ENCODE data around the gene UBTF. TPM values are rescaled to one million over a fixed set of nuclear protein-coding genes. Genes with fewer than 3 reads are reported as not detected.

Gene UBTF, protein sequence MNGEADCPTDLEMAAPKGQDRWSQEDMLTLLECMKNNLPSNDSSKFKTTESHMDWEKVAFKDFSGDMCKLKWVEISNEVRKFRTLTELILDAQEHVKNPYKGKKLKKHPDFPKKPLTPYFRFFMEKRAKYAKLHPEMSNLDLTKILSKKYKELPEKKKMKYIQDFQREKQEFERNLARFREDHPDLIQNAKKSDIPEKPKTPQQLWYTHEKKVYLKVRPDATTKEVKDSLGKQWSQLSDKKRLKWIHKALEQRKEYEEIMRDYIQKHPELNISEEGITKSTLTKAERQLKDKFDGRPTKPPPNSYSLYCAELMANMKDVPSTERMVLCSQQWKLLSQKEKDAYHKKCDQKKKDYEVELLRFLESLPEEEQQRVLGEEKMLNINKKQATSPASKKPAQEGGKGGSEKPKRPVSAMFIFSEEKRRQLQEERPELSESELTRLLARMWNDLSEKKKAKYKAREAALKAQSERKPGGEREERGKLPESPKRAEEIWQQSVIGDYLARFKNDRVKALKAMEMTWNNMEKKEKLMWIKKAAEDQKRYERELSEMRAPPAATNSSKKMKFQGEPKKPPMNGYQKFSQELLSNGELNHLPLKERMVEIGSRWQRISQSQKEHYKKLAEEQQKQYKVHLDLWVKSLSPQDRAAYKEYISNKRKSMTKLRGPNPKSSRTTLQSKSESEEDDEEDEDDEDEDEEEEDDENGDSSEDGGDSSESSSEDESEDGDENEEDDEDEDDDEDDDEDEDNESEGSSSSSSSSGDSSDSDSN
- 40.4 and 41.1 TPM in 2 replicates for total RNA-seq (2014; rRNA removed; shearing (Covaris generic))

DNA sequence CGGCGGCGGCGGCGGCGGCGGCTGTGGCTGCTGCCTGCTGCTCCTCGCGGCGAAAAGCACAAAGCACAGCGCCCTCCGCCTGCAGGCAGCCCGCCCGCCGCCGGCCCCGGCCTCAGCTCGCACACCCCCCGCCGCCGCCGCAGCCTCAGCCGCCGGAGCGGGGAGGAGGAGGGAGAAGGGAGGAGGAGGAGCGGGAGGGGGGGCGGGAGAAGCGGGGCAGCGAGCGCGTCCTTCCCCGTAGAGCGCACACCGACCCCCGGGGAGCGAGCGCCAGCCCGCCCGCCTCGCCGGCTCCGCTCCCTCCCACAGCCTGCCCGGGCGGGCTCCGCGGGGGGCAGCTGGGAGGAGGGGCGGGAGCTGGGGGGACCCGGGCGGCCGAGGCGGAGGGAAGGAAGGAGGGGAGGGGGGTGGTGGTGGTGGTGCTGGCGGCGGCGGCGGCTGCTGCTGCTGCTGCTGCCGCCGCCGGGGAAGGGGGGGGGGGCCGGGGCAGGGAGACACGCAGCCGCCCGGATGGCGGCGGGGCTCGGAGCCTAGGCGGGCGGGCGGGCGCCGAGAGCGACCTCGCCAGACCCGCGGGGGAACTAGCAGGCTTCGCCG lies at the start of gene UBTF:
TSS of gene UBTF (minus strand) at position 60 of the 597 bp plus-strand sequence. CDS start 1,446 bp downstream, outside the sequence.
- peak; percentile 58 for DNase-seq (ENCODE audit: low read depth)

DNA sequence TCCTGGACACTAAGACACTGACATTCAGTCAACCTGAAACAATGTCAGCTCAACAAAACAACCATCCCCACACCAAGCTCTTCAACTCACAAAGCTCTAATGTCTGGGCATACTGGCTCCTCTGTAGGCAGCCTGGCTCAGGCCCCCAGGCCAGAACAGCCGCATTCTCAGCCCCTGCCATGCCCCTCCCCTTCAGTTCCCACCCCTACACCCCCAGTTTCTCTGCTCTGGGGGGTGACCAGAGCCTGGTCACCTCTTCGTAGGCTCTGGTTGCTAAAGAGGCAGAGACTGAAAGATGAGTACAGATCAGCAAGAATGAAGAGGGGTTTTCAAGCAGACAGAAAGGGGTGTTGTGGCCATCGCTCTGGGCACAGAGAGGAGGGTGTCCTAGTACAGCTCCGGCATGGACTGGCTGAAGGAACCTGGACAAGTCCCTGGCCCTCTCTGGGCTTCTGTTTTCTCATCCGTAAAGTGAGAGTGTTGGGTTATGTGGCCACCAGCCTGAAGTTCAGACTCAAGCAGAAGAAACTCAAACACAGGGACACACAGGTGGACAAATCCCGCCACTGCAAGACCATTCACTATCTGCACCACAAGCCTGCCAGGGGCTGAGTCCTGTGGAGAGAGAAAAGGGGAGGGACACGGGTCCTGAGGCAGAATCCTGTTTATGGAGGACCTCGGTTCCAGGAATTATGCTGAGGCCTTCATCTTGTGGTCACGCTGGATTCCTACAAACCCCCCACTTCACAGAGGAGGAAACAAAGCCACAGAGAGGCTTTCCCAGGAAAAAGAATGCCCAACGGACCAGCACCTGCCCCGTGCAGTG lies 49.4 kb upstream of the UBTF start:
- DNase-seq (ENCODE audit: low read depth): no peak

DNA sequence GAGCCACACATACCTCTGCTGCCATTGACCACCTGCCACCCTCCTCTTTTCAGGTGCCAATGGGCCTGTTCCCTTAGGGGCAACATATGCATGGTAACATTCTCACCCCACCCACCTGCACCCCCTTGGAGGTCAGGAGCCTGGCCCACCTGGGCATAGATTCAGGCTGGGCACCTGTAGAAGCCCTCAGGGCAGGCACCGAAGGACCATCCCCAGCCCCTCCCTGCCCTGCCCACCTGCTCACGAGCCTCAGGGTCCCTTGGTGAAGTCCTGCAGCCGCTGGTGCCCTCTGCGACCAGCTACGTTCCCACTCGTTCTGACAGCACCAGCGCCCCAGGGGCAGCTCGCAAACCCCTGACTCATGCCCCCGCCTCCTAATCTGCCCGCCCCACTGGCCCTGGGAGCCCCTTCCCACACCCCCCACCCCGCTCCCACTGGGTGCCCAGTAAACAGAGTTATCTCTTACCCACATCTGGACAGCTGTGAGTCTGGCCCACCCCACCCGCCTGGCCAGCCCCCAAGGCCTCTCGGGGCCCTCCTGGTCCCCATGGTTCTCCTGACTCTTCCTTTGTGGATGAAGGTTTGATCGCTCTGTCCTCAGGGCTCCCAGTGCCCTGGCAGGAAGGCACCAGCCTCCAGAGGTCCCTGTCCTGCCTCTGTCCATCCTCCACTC lies 48.5 kb upstream of the UBTF start, which contains the start of gene SLC4A1:
TSS of gene SLC4A1 (minus strand) at position 318 of the 673 bp plus-strand sequence. CDS start 5,269 bp downstream, outside the sequence.
- no peak for DNase-seq (ENCODE audit: low read depth)

DNA sequence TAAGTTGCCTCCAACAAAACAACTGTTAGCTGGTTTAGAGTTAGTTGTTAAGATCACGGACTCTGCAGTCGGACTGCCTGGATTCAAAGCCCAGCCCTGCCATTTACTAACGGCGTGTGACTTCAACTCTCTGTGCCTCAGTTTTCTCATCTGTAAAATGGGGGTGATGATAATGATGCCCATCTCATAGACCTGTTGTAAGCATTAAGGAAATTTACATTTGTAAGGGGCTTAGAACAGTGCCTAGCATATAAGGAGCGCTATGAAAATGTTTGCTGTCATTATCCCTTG lies 47.6 kb upstream of the UBTF start:
- DNase-seq (ENCODE audit: low read depth): no peak

DNA sequence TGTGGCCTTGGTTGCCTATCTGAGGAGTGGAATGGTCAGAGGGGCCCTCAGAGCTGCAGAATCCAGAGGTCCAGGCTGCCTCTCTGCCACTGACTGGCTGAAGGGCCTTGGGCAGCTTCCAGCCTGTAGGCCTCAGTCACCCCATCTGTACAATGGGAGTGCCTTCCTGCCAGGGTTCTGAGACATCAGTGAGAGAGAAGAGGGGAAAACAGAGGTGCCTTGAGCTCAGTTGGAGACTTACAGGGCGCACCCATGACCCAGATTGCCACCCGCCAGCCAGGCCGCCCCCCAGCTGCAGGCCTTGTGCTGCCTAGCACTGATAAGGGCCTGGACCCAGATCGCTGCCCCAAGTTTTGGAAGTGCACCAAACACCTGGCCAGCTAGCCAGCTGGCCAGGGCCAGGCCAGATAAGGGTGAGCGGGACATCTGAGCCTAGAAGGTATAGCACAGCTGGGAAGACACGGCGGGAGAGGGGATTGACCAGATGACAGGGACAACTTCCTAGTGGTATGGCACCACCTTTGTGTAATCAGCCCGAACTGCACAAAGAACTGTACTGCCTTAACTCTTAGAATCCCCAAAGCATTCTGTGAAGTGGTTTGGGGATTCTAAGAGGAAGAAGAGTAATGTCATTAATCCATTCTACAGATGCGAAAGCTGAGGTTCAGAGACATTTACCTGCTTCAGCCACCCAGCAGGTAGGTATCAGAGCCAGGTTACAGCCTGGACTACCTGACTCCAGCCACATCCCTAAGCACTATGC lies 47.1 kb upstream of the UBTF start:
- DNase-seq (ENCODE audit: low read depth): no peak

DNA sequence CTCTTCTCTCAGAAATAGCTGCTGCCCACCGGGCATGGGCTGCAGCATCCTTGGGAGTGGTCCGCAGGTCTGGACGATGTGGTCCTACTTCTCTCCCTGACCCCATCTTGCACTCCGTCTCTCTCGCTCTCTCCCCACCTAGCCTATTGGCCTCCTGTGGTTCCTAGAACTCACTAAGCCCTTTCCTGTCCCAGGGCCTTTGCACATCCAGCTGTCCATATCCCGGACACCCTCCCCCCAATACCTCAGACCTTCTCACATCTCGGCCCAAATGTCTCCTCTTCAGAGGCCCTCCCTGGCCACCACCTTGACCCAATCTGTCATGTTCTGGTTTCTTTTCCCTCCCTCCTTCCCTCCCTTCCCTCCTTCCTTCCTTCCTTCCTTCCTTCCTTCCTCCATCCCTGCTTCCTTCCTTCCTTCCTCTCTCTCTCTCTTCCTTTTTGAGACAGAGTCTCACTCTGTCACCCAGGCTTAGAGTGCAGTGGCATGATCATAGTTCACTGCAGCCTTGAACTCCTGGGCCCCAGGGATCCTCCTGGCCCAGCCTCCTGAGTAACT lies 43.9 kb upstream of the UBTF start:
- DNase-seq (ENCODE audit: low read depth): no peak

DNA sequence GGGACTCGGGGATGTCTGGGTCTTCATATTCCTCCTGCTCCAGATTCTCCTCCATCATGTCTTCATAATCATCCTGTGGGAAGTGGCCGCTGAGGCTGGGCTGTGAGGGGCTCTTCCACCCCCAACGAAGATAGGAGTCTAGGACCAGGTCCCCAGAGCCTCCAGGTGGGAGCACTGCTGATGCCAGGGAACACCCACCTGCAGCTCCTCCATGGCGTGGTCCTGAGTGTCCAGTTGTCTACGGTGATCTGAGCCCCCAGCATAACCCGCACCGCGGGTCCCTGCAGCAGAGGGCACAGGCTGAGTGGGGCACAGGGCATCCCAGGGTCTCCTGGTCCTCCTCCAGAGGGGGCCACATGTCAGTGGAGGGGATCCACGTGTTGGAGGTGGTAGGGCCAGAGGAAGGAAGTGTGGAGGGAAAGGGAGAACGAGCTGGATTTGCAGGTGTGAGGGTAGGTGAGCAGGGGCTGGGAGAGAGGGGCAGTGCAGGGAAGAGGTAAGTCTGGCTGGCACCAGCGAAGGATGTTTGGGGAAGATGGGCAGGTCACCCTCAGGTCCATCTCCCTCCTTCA lies 43.3 kb upstream of the UBTF start:
- DNase-seq (ENCODE audit: low read depth): no peak

DNA sequence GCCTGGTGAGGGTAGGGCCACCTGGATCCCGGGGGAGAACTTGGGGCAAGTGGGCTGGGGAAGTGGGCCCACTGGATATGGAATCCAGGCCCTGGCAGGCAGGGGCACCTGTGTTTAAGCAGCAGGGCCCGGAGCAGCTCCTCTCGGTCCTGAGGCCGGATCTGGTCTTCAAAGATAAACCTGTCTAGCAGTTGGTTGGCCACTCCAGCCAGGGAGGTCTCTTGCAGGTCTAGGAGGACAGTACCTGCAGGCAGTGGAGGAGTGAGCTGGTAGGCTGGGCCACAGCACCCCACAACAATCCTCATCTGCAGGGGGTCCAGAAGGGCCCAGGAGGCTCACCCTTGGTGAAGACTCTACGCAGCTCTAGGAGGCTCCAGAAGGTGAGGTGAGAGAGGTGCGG lies 40.8 kb upstream of the UBTF start:
- DNase-seq (ENCODE audit: low read depth): no peak

DNA sequence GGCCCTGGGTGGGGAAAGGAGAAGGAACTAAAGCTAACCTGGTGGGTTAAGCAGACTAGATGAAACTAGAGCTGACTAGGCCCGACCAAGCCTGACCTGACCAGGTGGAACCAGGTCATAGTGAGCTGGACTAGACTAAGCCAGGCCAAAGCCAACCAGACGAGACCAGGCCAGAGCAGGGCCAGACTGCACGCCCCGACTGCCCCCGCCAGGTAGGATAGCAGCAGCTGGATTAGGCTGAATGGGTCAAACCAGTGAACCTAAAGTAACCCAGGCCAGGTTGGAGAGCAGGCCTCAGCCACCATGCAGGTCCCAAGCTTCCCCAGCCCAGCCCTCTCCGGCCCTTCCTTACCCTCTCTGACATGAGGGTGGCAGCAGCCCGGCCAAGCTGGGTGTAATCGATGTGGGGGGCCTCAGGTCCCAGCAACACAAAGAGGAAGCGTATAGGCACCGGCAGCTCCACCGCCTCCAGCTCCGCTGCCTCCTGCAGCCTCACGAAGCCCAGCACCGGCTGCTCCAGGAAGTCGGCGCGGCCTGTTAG lies 39.4 kb upstream of the UBTF start:
- DNase-seq (ENCODE audit: low read depth): no peak

DNA sequence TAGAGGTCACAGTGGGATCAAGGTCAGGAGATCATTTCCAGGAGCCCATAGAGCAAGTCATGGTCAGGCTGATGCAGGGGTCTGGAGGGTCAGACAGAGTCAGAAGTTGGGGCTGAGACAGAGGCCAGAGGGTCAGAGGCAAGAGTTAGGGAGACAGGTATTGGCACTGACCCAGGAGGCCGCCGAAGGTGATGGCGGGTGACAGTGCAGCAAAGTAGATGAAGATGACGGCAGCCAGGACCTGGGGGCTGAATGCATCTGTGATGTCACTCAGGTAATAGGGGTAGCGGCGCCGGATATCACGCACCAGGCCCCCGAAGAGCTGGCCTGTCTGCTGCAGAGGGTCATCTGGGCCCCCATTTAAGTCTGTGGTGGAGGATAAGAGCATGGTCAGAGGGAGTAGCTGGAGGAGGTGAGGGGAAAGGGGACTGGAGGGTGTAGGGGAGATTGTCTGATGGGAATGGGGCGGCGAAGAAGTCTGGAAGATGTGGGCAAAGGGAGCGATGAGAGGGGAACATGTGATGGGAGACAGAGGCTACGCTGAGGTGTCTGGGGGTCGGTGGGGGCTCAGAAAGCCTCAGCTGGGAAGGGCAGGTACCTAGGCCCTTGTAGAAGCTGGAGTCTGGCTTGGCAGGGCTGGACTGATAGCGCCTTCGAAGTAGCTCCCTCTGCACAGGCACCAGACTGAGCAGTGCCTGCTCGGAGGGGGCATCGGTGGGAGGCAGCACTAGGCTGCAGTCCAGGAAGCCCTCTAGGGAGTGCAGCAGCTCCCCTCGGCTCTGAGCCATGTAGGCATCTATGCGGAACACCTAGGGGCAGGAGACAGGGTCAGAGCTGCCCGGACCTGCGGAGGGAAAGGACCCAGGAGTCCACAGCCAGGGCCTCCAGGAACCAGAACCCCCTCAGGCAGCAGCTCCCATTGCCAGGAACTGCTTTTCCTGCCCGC lies 38.6 kb upstream of the UBTF start:
- no peak for DNase-seq (ENCODE audit: low read depth)

DNA sequence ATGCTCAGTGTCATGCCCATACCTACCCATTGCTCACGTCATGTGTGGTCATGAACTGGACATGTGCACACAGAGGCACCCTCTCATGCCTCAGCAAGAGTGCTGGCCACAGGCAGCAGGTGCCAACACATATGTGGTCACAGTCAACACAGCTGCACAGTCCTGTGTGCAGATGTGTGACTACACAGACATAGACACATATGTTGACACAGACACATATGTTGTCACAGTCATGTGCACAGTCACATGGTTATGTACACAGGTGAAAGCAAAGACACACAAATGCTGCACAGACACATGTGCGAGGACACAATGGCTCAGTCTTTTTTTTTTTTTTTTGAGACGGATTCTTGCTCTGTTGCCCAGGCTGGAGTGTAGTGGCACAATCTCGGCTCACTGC lies 37.2 kb upstream of the UBTF start:
- DNase-seq (ENCODE audit: low read depth): no peak

DNA sequence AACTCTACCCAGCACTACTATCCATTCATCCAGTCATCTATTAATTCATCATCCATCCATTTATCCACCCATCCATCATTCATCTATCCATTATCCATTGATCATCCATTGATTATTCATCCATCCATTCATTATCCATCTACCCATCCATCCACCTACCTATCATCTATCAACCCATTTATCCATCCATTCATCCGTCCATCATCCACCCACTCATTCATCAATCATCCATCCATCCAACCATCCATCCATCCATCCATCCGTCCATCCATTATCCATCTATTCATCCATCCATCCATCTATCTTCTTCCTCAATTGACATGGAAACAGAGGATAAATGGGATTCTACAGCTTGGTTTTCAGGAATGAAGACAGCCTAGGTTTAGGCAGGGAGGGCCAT lies 36.4 kb upstream of the UBTF start:
- no peak for DNase-seq (ENCODE audit: low read depth)

DNA sequence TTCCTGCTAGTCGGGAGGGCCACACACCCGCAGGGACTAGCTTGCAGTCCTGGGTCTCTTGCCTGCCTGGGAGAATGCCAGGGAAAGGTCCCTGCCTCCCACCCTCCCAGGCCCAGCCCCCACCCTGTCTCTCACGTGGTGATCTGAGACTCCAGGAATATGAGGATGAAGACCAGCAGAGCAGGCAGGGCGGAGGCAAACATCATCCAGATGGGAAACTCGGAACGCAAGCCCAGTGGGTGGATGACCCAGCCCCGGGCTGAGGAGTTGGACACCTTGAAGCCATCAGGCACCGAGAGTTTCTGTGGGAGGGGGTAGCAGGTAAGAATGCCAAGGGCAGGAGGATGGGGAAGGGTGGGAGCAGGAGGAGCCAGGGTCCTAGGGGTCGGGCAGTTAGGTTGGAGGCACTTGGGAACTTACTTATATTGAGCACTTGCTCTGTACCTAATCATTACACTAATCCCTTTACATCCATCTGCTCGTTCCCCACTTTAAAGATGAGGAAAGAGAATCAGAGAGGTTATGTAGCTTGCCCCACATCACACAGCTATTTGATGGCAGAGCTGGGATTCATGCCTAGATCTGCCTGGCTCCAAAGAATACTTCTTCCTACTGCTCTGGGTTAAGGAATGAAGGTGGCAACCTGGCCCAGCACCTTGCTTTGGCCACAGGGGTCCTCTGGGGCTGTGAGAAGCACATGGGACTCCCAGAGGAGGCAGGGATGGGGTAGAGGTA lies 35.1 kb upstream of the UBTF start:
- DNase-seq (ENCODE audit: low read depth): no peak

DNA sequence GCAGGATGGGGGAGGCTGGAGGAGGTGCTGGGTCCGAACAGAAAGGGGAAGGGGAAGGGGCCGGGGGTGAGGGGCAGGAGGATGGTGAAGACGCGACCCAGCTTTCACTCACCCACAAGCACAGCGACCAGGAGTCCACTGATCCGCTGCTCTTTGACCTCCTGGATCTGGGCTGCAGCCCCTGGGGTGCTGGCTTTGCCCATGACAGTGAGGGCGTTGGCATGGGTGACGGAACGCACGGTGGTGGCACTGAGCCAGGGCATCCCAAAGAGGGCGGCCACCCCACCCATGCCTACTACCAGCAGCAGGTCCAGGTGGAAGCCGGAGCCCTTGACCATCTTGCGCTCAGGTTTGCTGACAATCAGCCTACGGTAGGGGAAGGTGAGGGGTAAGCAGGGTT lies 33.5 kb upstream of the UBTF start:
- DNase-seq (ENCODE audit: low read depth): no peak

DNA sequence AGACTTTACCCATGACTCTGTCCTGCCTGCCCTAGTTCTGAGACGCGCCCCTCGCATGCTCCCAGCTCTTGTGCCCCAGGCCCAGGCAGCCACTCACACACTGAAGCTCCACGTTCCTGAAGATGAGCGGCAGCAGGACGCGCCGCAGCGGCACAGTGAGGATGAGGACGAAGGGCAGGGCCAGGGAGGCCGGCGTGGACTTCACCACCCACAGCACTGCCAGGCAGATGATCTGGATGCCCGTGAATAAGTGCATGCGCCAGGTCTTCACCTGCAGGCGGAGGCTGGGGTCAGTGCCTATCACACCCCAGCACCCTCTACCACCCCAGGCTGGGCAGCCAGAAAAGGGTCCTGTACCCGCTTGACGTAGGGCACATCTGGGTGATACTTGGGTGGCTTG lies 31.6 kb upstream of the UBTF start:
- no peak for DNase-seq (ENCODE audit: low read depth)

DNA sequence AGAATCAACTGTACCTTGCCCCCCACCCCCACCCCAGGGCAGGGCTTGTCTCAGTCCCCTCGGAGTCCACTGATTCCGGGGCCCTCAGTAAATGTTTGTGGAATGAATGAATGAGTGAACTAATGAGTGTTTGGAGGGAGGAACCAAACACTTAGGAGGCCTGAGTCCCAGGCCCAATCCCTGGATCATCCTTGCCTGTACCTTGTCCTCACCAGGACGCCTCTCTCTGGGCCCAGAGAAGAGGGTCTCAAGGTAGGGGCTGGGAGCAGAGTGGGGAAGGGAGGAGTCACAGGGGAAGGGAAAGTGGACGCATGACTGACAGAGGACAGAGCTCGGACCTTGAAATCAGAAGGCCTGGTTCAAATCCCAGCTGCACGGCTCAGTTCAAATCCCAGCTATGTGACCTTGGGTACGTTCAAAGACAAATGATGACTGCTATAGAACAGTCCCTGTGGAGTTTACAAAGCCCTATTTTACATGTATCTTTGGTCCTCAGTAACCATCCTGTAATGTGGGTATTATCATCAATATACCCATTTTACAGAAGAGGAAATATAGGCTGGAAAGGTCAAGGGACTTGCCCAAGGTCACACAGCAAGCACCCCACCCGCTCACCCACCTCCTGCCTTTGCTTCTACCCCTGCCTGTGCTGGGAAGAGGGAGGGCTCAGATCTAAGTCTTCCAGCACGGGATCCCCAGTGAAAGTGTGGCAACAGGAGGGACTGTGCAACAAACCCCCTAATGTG lies 30.2 kb upstream of the UBTF start:
- DNase-seq (ENCODE audit: low read depth): no peak
